Stimulated activated CD4-positive, alpha-beta T cell treated with anti-CD3 and anti-CD28 coated beads, Interleukin-4, amount 100 ng/mL, for 24 hours (primary cell): ENCODE results near the gene CHERP.
"Not testable (repeated sequence)": the region's sequence is repeated elsewhere in the genome, so short reads cannot be mapped to it uniquely, and the experiment has no call there.

ENCODE experiments used
- DNase-seq: peaks from one replicate; pipeline ENCODE4 v3.0.0-alpha.2; 2020

CHERP gene

DNA sequence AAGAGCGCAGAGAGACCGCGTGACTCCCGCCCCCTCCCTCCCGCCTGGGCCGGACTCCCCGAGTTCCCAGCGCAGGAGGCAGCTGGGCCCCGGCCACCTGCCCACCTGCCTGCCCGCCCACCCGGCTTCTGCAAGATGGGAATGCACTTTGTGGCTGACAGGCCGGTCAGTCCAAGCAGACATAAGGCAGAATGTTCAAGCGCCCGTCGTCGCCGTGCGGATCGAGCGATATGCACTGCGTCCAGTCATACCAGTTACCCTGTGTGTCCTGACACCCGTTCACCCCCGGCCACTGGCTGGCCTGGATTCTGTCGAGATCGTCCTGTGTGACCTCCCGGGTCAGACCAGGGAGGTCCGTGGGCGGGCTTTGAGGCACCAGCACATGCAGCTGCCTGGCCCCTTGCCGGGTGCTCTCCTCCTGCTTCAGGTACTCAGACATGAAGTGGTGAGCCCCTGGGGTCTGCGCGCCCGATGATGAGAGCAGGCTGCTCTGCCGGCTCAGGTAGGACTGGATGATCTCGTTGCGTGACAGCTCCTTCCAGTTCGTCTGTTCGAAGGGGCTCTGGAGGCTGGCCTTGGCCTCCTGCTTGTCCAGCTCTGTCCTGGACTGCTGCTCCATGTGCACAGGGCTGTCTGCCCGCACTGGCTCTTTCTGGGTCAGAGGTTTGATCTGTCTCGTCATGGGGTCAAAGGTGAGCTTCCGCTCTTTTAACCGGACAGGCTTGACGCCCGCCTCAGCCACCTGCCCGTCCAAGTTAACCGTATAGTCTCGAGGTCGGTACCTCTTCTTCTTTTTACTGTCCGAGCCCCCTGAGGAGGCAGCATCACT is 33.8 kb upstream of the CHERP start:
- DNase-seq, result no peak

- DNase-seq, result no peak
Measured at GRCh38 chr19:16575282-16575681, 33.0 kb upstream of the CHERP start.

- no peak for DNase-seq
Measured at GRCh38 chr19:16573925-16574324, 31.7 kb upstream of the CHERP start.

- no peak for DNase-seq
Measured at GRCh38 chr19:16573296-16573695, 31.1 kb upstream of the CHERP start.

GRCh38 chr19:16572332-16573211 is 30.3 kb upstream of the CHERP start, which contains the start of gene SLC35E1:
TSS of gene SLC35E1 (minus strand) at chr19:16572415. CDS start at chr19:16572364, 51 bp downstream.
- DNase-seq, result peak; percentile 91

GRCh38 chr19:16571822-16572331 is 29.6 kb upstream of the CHERP start:
- DNase-seq, result peak; percentile 37

- DNase-seq, result no peak
Measured at GRCh38 chr19:16571283-16571682, 29.0 kb upstream of the CHERP start.

DNA sequence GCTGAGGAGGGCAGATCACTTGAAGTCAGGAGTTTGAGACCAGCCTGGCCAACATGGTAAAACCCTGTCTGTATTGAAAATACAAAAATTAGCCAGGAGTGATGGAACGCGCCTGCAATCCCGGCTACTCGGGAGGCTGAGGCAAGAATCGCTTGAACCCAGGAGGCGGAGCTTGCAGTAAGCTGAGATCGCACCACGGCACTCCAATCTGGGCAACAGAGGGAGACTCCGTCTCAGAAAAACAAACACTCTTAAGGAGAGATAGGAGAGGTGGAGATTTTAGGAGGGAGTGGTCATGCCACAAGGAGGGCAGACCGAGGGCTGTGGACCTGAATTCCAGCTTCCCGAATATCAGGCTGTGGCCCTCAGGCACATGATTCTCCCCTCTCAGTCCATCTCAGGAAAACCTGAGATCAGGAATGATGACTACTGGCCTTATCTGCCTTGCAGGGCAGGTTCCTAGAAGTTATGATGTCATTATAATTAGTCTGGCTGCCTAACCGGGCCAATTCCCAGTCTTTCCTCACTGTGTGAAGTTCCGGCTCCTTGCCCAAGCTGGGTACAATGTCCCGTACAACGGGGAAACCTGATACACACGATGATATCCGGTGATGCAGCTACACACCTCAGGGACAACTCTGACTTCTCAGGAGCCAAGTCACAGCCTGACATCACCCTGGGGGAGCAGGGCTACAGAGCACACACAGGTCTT is 27.5 kb upstream of the CHERP start:
- DNase-seq, result no peak

GRCh38 chr19:16566702-16567101 is 24.5 kb upstream of the CHERP start:
- no peak for DNase-seq

DNA sequence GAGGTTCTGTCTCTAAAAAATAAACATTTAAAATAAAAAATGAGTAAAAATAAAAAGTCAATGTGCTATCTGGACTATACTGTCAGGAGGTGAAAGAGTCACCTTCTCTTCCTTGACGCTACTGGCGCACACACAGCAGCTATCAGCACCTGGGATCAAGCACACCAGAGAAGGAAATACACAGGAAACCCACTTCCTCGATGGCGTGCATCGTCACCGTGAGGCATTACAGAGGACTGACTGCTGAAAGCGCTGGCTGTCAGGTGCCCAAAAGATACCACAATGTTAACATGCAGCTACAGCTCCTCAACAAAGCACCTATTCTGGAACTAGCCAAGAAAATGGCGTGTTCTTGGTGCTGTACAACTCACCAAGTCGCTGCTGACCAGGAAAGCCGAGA is 23.9 kb upstream of the CHERP start:
- DNase-seq, result peak; percentile 67

GRCh38 chr19:16564842-16565241 is 22.6 kb upstream of the CHERP start:
- DNase-seq, result no peak

GRCh38 chr19:16562608-16563025 is 20.4 kb upstream of the CHERP start:
- no peak for DNase-seq

GRCh38 chr19:16561382-16561781 is 19.1 kb upstream of the CHERP start:
- DNase-seq, result no peak

DNA sequence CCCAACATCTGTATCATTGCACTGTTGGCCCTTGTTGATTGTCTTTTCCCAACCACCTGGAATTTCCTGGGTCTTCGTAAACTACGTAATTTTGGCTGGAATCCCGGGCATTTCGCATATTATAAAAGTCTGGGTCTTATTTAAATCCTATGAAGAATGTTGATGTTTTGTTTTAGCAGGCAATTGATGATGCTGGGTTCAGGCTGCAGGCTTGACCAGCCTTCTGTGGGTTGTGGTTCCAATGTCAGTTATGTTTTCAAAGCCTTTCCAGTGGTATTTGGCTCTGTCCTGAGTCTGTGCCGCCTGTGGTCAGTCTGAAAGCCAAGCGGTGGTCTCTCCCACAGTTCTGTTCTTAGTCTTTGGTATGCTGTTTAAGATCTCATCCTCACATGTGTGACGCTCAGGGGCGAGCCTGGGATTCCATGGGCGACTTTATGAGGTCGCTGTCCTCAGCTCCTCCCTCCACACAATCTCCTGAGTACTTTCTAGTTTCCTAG is 17.6 kb upstream of the CHERP start:
- no peak for DNase-seq

GRCh38 chr19:16554776-16555175 is 12.5 kb upstream of the CHERP start:
- no peak for DNase-seq

- not testable (repeated sequence) for DNase-seq
Measured at GRCh38 chr19:16551902-16552301, 9.7 kb upstream of the CHERP start.

DNA sequence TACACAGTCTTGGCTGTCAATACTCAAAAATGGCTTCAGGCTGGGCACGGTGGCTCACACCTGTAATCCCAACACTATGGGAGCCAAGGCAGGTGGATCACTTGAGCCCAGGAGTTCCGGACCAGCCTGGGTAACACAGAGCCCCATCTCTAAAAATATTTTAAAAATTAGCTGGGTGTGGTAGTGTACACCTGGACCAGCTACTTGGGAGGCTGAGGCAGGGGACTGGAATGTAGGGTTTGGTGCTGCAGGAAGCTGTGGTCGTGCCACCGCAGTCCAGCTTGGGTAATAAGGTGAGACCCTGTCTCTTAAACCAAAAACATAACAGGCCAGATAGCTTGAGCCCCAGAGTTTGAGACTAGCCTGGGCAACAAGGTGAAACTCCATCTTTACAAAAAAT is 6.7 kb upstream of the CHERP start:
- no peak for DNase-seq

GRCh38 chr19:16544473-16545231 is 2.4 kb upstream of the CHERP start:
- no peak for DNase-seq

GRCh38 chr19:16543734-16544133 is 1.5 kb upstream of the CHERP start:
- not testable (repeated sequence) for DNase-seq

DNA sequence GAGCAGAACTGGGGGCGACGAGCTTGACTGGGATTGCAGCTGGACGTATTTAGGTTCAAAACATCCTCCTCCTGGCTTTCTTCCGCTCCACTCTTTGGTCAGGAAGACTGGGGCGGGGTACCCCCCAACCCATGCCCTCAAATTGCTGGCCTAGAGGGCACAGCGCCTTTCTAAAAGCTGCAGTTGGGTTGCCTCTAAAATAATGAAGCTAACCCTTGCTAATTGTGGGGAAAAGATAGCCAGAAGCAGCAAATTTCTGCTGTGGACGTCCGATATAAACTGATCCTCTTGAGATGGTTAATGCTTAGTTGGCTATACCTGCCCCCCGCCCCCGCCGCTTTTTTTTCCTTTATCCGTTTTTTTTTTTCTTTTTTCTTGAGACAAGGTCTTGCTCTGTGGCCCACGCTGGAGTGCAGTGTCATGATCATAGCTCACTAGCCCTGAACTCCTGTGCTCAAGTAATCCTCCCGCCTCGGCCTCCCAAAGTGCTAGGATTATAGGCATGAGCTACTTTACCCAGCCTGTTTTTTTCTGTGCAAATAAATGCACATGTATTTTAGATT is 754 bp upstream of the CHERP start:
- no peak for DNase-seq

- peak; percentile 16 for DNase-seq
Measured at GRCh38 chr19:16541526-16542044, 652 bp downstream of the CHERP start.
